Fibroblast of the aortic adventitia (primary cell): ENCODE results near the gene RNASE4. TPM values are rescaled to one million over a fixed set of nuclear protein-coding genes. Genes with fewer than 3 reads are reported as not detected.
"Not testable (repeated sequence)": the region's sequence is repeated elsewhere in the genome, so short reads cannot be mapped to it uniquely, and the experiment has no call there.

Experiments used
- DNase-seq: peaks from one replicate; pipeline ENCODE4 v3.0.0-alpha.2; 2010; ENCODE audit warnings: low read depth
- H3K4me3 ChIP-seq: 2 replicates; pipeline ENCODE4 v1.5.1; 2011; ENCODE audit warnings: low read depth, mild to moderate bottlenecking, control low read depth, low read length, moderate library complexity
- total RNA-seq: library from RNA; depleted of rRNA; stranded (reverse); fragments of >200 nt; gene quantifications from 2 replicates; pipeline ENCODE4 v1.2.3, GENCODE V29; 2012; ENCODE audit warnings: low replicate concordance
- TF ChIP-seq, protein P1 (sequence below): IDR thresholded peaks from 2 replicates; pipeline ENCODE4 v1.5.1; 2011; ENCODE audit warnings: mild to moderate bottlenecking, low read length, control low read depth, inconsistent platforms; ENCODE audit not compliant: insufficient read depth

Gene RNASE4
- total RNA-seq, 1 donor: 24.1 TPM

GRCh38 chr14:20698934-20699333 lies 14.6 kb downstream of the RNASE4 start:
- TF ChIP-seq, protein P1, sequence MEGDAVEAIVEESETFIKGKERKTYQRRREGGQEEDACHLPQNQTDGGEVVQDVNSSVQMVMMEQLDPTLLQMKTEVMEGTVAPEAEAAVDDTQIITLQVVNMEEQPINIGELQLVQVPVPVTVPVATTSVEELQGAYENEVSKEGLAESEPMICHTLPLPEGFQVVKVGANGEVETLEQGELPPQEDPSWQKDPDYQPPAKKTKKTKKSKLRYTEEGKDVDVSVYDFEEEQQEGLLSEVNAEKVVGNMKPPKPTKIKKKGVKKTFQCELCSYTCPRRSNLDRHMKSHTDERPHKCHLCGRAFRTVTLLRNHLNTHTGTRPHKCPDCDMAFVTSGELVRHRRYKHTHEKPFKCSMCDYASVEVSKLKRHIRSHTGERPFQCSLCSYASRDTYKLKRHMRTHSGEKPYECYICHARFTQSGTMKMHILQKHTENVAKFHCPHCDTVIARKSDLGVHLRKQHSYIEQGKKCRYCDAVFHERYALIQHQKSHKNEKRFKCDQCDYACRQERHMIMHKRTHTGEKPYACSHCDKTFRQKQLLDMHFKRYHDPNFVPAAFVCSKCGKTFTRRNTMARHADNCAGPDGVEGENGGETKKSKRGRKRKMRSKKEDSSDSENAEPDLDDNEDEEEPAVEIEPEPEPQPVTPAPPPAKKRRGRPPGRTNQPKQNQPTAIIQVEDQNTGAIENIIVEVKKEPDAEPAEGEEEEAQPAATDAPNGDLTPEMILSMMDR: no peak
- no peak for DNase-seq
- no peak overlapping the region for H3K4me3 ChIP-seq

- H3K4me3 ChIP-seq: no peak overlapping the region
- TF ChIP-seq, protein P1: no peak
- no peak for DNase-seq
Measured at GRCh38 chr14:20699931-20700330, 15.6 kb downstream of the RNASE4 start.

GRCh38 chr14:20700965-20701364 lies 16.6 kb downstream of the RNASE4 start:
- not testable (repeated sequence) for DNase-seq

GRCh38 chr14:20706657-20707355 lies 22.4 kb downstream of the RNASE4 start:
- H3K4me3 ChIP-seq: no peak overlapping the region
- DNase-seq: no peak
- TF ChIP-seq, protein P1: no peak

More at GRCh38 chr14:20700965-20701364, 16.6 kb downstream of the RNASE4 start:
- H3K4me3 ChIP-seq: not testable (repeated sequence)

DNA sequence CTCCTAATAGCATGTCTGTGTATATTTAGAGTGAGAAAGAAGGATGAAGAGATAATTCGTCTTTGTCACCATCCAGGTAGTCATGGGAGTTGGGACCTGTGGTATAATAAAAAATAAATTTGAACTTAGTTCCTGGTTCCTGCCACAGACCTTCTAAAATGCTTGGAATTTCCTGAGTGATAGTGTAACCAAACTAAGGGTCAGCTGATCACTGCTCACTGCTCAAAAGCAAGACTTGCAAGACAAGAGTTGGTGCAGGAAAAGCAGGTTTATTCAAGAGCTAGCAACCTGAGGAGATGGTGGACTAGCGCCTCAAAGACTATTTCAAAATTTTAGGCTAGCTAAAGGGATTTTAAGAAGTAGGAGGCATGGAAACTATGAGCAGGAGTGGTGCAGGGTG lies 23.3 kb downstream of the RNASE4 start:
- TF ChIP-seq, protein P1: no peak
- H3K4me3 ChIP-seq: no peak overlapping the region
- peak; percentile 45 for DNase-seq

DNA sequence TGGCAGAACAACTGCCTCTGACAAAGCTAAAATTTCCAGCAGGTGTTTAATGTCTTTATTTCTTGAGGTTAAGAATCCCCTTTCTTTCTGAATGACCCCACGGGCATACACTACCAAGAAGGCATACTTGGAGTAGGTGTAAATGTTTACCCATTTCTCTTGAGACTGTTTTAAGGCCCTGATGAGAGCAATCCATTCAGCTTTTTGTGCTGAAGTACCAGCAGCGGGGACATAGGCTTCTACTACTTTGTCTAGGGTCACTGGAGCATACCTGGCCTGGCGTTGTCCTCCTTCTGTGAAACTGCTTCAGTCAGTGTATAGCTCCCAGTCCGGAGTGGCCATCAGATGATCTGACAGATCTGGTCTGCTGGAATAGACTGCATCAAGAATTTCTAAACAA lies 26.9 kb downstream of the RNASE4 start:
- no peak for DNase-seq

GRCh38 chr14:20711685-20712084 lies 27.3 kb downstream of the RNASE4 start:
- DNase-seq: no peak
- no peak overlapping the region for H3K4me3 ChIP-seq
- TF ChIP-seq, protein P1: no peak

More for the DNA sequence above, 26.9 kb downstream of the RNASE4 start:
- TF ChIP-seq, protein P1: no peak
- H3K4me3 ChIP-seq: no peak overlapping the region
